ENCODE data around the gene ARL6IP4. TPM values are rescaled to one million over a fixed set of nuclear protein-coding genes. Genes with fewer than 3 reads are reported as not detected.
"Not testable (repeated sequence)": the region's sequence is repeated elsewhere in the genome, so short reads cannot be mapped to it uniquely, and the experiment has no call there.

The ARL6IP4 gene
- total RNA-seq, 1 experiment from 2014 or later: 101 TPM

DNA sequence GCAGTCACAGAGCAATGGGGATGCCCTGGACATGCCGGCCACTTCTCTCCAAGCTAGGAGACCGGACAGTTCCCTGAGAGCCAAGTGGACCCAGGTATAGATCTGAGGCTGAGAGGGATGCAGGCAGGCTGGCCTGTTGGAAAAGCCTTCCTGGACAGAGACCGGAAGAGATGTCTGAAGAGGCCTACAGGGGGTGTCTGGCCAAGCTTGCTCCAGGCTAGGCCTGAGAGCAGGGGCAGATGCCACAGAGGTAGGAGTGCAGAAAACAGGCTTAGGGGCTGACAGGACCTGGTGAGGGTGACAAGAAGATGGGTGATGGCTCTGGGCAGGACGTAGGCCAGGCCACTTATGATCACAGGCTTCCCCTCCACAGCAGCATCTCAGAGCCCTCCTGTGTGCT, 30.2 kb downstream of the ARL6IP4 start:
- no peak for DNase-seq (ENCODE audit: low read depth)

GRCh38 chr12:123011701-123012100, 31.2 kb downstream of the ARL6IP4 start:
- no peak for DNase-seq (ENCODE audit: low read depth)

DNA sequence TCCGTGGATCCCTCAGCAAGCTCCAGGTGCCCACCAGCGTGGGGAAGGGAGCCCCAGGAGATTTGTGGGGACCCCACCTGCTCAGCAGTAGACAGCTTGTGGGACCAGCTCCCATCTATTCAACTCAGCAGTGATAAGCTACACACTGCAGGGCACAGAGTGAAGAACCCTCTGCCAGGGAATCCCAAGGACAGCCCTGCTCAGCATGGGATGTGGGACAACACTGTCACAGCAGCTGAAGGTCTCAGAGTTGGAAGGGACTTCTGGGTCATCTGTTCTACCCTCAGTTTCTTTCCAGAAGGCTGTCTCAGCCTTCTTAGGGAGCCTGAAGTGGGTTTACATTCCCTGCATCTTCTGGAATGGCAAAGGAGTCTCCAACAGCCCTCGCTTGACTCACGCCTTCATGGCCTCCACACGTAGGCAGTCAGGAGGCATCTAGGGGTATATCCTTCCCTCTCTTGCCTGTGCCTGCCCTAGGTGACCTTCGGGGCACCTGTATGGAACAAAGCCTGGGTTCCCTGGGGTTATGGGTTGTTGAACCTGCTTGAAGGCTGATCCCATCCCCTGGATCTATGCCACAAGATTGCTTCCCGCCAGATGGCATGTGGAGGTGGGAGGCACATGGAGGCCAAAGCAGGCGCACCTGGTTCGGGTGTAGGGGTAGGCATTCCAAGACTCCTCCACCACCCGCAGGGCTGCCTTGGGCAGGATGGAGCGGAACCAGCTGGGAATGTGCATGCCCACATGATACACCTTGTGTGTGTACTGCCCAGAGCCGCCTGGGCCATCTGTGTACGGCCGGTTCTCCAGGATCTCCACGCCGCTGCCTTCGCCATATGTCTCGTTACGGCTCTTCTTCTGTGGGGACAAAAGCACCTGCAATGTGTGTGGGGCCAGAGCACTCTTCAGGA, 33.0 kb downstream of the ARL6IP4 start:
- DNase-seq (ENCODE audit: low read depth): no peak

DNA sequence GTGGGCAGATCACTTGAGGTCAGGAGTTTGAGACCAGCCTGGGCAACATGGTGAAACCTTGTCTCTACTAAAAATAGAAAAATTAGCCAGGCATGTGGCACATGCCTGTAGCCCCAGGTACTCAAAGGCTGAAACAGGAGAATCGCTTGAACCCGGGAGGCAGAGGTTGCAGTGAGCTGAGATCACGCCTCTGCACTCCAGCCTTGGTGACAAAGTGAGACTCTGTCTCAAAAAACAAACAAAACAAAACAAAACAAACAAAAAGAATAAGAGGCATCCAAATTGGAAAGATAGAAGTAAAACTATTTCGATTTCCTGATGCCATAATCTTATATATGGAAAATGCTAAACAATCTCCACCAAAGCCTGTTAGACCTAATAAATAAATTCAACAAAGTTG, 34.0 kb downstream of the ARL6IP4 start:
- DNase-seq (ENCODE audit: low read depth): not testable (repeated sequence)

- DNase-seq (ENCODE audit: low read depth): no peak
Measured at GRCh38 chr12:123017753-123018152, 37.3 kb downstream of the ARL6IP4 start.

- no peak for DNase-seq (ENCODE audit: low read depth)
Measured at GRCh38 chr12:123019841-123020138, 39.3 kb downstream of the ARL6IP4 start.

DNA sequence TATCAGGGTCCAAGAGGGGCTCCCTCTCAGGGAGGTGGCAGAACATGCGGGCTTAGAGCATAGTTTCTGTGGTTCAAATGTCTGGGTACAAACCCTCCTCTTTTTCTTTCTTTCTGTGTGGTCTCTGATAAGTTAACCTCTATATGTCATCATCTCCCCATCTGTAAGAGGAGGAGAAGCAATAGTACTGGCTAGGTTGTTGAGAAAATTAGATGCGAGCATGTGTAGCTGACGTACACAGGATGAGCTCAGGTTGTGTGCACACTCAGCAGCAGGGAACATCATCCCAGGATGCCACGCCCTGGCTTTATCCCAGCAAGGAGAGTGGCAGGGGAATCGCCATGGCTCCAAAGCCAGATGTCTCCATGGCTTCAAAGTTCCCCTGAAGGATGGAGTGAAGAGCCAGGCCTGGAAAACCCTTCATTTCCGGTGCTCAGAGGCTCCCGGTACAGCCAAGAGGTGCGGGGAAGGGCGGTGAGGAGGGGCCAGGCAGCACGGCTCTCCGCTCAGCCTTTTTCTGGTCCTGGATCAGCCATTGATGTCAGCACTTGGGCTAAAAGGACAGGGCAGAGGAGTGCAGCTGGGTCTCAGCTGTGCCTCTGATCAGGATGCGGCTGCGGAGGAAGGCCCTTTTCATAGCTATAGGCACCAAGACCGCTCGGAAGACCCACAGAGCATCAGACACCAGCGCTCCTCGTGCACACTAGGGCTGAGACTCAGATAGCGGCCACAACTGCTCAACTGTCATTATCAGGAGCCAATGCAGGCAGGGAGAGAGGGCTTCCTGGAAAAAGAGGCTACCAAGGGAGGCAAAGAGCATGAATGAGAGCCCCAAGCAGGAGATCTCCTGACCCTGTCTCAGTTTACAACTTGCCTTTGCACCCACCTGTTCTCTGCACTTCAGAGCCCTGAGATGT, 41.5 kb downstream of the ARL6IP4 start:
- DNase-seq (ENCODE audit: low read depth): no peak

GRCh38 chr12:123022846-123023245, 42.4 kb downstream of the ARL6IP4 start:
- no peak for DNase-seq (ENCODE audit: low read depth)

- peak; percentile 37 for DNase-seq (ENCODE audit: low read depth)
Measured at GRCh38 chr12:123024819-123025391, 44.4 kb downstream of the ARL6IP4 start.

DNA sequence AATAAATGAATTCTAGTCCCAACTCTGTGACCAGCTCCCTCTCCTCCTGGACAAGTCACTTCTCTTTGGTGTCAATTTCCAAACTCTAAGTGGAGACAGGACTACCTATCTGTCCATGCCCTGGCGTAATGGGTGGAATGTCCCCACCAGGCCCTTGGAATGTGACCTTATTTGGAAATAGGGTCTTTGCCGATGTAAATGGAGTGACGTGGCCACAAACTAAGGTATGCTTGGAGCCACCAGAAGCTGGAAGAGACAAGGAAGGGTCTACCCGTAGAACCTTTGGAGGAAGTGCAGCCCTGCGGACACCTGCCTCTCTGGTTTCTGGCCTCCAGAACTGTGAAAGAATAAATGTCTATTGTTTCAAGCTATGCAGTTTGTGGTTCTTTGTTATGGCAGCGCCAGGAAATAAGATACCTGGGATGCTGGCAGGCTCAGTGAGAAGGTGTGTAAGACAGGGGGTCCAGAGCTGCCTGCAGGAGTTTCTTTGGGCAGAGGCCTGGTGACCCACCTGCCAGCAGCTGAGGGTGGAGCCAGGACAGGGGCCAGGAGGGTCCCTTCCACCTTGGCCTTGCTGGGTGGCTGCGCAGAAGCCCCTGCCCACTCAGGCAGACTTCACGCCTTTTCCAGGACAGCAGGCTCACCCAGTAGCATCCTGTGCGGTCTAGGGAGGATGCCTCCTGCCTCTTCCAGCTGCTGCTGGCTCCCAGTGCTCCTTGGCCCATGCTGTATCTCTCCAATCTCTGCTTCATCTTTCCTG, 45.8 kb downstream of the ARL6IP4 start:
- no peak for DNase-seq (ENCODE audit: low read depth)

DNA sequence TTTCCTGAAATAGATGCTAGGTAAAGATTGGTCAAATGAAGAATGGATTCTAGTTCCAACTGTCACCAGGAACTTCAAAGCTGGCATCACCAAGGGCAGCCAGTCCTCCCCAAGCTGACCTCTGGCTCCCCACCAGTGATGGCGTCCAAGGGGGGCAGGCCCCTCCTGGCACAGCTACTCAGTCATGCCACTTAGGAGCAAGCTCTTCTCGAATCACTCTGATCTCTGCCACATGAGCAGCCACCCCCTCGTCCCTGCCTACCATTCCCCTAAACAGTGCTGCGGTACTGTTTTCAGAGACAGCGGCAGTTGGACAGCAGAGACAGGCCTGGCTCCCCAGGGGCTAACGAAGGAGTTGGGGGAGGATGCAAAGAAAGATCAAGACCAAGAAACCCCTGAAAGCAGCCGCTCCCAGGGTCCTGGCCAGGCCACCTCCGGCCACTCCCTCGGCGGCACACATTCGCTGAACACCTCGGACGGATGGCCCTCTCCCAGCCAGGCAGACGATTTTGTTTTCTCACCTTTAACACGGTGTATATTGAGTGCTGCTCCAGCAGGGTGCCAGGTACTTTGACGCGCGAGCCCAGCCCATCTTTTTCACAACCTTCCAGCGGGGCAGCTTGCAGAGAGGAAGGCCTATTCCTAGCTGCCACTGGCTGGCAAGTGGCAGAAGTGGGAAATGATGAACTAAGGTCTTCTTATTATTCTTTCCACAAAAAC, 47.4 kb downstream of the ARL6IP4 start:
- DNase-seq (ENCODE audit: low read depth): no peak

DNA sequence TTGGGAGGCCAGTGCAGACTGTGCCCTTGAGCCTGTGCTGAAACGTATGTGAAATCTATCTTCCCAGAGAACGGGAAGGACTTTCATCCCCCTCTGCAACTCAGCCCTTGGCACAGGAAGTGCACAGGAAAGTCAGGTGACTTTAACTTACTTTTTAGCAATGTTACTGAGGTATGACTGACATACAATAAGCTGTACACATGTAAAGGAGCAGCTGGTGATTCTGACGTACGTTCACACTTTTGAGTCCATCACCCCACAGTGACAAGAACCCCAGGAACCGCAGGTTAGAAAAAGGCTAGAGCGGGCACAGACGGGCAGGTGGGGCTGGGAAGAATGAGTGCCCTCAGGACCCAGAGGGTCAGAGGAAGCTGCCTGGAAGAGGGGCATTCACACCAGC, 48.0 kb downstream of the ARL6IP4 start:
- DNase-seq (ENCODE audit: low read depth): no peak

DNA sequence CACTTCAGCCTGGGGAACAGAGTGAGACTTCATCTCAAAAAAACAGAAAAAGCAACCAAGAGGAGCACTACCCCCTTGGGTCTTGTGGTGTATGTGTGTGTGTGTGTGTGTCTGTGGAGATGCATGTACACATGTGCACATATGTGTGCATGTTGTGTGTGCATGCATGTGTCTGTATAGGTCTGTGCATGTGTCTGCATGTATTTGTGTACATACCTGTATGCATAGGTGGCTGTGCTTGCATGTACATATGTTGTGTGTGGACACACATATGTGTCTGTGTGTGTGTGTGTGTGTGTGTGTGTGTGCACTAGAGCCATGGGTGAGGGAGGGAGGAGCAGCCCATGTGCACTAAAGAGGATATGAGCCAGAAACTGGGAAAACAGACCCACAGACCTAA, 49.1 kb downstream of the ARL6IP4 start:
- no peak for DNase-seq (ENCODE audit: low read depth)

DNA sequence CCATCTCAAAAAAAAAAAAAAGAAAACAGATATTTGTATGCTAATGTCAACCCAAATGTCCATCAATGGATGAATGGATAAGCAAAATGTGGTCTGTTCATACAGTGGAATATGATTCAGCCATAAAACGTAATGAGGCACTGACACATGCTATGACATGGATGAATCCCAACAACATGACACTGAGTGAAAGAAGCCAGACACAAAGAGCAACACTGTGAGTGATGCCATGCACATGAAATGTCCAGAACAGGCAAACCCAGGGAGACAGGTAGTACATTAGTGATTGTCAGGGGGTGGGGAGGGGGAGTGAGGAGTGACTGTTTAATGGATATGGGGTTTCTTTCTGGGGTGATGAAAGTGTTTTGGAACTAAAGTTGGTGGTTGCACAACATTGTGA, 50.2 kb downstream of the ARL6IP4 start:
- no peak for DNase-seq (ENCODE audit: low read depth)

DNA sequence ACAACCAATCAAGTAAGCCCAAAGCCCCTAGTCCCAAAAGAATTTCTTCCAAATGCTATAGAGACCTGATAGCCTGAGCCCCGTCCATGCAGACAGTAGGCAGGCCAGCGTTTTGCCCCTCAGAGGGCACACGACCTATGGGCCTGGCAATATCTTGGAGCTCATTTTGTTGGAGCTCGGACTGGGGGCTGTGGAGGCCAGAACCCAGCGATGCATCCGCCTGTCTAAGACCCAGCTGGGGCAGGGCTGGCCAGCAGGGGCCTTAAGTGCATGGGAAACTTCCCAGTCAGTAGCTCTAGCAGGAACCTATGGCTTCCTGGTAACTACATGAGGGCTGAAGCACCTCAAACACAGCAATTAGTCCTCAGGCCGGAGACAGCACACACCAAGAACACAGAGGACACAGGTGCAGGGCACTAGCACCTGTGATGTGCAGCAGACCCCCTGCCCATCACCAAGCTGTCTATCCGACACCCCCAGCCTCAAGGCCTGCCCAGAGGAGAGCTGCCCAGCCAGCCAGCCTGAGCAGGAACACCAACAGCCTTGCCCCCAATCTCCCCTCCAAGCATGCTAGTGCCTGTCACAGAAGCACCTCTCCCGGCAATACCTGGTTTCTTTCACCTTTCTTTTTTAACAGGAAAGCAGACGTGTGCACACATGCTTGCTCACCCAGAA, 50.8 kb downstream of the ARL6IP4 start:
- DNase-seq (ENCODE audit: low read depth): no peak

Other genes starting within 250 kb of the ARL6IP4 start
- gene HCAR1, start 249.8 kb upstream of the ARL6IP4 start, total RNA-seq (2014; rRNA removed; shearing (Covaris generic)): 1.2 and 1.3 TPM in 2 replicates
- gene DENR, start 227.9 kb upstream of the ARL6IP4 start, total RNA-seq (2014; rRNA removed; shearing (Covaris generic)): 36.0 and 41.9 TPM in 2 replicates
- 0.10 and 0.12 TPM in 2 replicates for gene CCDC62, start 206.1 kb upstream of the ARL6IP4 start, total RNA-seq (2014; rRNA removed; shearing (Covaris generic))
- gene HIP1R, start 145.2 kb upstream of the ARL6IP4 start, total RNA-seq (2014; rRNA removed; shearing (Covaris generic)): 3.8 and 4.2 TPM in 2 replicates
- gene VPS37B, start 84.6 kb upstream of the ARL6IP4 start, total RNA-seq (2014; rRNA removed; shearing (Covaris generic)): 35.8 and 56.9 TPM in 2 replicates
- 7.0 and 10.9 TPM in 2 replicates for gene ABCB9, start 14.2 kb upstream of the ARL6IP4 start, total RNA-seq (2014; rRNA removed; shearing (Covaris generic))
- 5.7 and 8.4 TPM in 2 replicates for gene OGFOD2, start 5.4 kb upstream of the ARL6IP4 start, total RNA-seq (2014; rRNA removed; shearing (Covaris generic))
- gene PITPNM2, start 170.4 kb downstream of the ARL6IP4 start, total RNA-seq (2014; rRNA removed; shearing (Covaris generic)): 2.6 and 2.8 TPM in 2 replicates

Measured in RPMI7951 (cell line).